NCI-H2196 (cell line): ENCODE data around the gene EPHB4.

Experiments
- DNase-seq: peaks from one replicate; lab custom pipeline; 2025; ENCODE audit not compliant: unreplicated experiment; lab: John Stamatoyannopoulos, UW

EPHB4 gene

GRCh38 chr7:100854146-100854895 lies 27.0 kb upstream of the EPHB4 start:
- DNase-seq = no peak

DNA sequence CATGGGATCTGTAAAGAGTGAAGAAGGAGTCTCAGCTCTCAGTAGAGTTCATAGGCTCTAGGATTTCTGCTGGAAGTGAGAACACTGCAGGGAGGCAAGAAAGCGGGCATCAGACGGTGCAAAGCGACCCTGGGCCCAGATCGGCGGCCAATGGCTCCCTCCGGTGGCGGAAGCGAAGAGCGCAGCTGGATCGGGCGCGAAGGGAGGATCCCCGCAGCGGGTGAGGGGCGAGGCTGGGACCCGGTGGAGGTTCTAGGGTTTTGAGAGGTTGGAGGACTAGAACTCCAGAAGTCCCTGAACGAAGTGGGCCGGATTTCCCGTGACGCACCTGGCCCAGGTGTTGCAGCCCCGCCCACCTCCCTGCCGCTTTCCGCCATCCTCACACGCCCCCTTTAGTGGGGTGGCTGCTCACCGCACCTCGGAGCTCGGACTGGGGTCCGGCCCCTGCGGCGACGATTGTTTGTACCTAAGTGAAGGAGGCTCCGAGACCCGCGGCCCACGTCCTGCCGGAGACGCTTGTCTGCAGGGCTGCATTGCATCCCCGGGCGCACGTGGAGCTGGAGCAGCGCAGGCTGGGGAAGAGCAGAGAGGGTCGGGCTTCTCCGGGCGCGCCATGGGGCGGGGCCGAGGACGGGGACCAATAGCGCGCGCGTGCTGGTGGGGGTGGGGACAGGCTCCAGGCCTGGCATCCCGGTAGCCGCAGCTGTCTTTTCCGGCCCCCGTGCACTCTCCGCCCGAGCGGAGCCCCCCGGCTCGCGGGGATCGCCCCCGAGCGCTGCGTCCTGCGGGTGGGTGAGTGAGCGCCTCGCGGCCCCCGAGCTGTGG lies 24.9 kb upstream of the EPHB4 start, which contains the start of gene SLC12A9:
Gene SLC12A9 (plus strand): TSS at position 666 of the 825 bp plus-strand sequence. CDS start 1,485 bp downstream, outside the sequence.
- peak; percentile 91 for DNase-seq

GRCh38 chr7:100847360-100847759 lies 20.0 kb upstream of the EPHB4 start:
- DNase-seq = no peak

DNA sequence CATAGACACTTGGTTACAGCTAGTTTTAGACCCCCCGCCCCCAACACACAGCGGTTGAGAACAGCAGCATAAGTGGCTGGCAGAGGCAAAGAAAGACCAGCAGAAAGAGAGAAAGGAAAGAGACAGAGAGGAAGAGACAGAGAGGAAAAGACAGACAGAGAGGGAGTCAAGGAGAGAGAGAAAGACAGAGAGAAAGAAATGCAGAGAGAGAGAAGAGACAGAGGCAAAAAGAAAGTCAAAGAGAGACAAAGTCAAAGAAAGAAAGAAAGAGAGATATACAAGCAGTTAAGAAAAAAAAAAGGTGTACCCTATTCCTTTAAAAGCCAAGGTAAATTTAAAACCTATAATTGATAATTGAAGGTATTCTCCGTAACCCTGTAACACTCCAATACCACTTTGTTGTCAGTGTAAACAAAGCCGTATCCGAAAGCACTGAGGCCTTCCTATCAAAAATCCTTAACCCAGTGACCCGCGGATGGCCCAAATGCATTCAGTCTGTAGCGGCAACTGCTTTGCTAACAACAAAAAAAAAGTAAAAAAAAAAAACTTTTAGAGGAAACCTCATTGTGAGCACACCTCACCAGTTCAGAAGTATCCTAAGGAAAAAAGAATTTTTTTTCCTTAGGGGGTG lies 13.3 kb upstream of the EPHB4 start:
- no peak for DNase-seq

DNA sequence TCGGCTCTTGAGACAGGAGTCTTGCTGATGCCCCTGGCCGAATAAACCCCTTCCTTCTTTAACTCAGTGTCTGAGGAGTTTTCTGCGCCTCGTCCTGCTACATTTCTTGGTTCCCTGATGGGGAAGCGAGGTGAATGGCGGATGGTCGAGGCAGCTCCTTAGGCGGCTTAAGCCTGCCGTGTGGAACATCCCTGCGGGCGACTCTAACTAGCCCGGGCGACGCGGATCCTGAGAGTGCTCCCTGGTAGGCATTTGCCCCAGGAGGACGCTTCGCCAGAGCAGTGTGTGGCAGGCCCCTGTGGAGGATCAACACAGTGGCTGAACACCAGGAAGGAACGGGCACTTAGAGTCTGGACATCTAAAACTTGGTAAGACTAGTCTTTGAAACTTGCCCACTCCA lies 12.0 kb upstream of the EPHB4 start:
- DNase-seq = no peak

GRCh38 chr7:100837099-100837836 lies 9.9 kb upstream of the EPHB4 start:
- peak; percentile 89 for DNase-seq

- DNase-seq = no peak
Measured at GRCh38 chr7:100836812-100837098, 9.4 kb upstream of the EPHB4 start.

- DNase-seq = peak; percentile 36
Measured at GRCh38 chr7:100835903-100836811, 8.8 kb upstream of the EPHB4 start.

- DNase-seq = no peak
Measured at GRCh38 chr7:100832281-100832633, 4.9 kb upstream of the EPHB4 start.

DNA sequence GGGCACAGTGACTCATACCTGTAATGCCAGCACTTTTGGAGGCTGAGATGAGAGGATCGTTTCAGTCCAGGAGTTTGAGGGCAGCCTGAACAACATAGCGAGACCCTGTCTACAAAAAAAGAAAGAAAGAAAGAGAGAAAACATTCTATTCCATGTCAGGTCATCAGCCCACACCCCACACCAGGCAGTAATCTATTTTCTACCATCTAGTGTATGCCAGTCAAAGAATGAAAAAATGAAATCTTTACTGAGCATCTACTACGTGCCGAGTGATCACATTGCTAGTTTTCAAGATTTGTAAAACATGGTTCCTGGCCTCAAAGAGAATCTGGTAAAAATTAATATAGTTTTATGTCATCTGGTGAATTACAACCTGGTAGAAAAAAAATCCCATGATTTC lies 3.1 kb upstream of the EPHB4 start:
- DNase-seq = no peak

GRCh38 chr7:100829150-100829716 lies 1.9 kb upstream of the EPHB4 start:
- no peak for DNase-seq

DNA sequence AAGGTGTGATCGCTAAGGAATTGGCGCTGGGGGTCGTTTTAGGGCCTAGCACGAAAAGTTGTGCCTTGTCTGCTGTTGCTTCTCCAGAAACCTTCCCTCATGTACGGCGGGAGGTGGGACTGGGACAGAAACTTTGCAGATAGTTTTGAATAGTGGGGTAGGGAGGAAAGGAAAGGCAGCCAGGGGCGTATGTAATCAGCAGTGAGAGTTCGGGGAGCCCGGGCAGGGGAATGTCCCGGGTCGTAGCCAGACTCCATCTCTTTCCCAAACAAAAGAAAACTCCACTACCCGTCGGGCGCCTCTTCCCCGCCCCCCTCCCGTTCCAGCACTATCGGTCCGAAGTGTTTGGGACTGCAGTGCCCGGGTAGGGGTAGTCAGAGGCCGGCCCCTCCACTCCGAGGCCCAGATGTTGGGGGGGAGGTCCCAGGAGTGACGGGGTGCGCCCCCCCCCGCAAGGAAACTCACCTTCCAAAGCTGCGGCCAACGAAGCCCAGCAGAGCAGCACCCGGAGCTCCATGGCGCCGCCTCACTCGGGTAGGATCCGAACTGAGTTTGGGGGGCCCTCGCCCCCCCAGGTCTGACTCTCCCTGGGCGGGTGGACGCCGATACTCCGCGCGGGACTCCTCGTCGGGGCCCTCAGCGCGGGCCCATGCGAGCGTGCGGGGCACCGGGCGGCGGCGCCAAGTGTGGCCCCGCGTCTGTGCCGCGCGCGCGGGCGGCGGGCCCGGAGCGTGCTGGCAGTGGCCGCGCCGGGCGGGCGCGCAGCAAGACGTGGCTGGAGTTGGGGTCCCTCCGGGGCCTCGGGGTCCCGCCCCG lies 601 bp downstream of the EPHB4 start:
- no peak for DNase-seq

DNA sequence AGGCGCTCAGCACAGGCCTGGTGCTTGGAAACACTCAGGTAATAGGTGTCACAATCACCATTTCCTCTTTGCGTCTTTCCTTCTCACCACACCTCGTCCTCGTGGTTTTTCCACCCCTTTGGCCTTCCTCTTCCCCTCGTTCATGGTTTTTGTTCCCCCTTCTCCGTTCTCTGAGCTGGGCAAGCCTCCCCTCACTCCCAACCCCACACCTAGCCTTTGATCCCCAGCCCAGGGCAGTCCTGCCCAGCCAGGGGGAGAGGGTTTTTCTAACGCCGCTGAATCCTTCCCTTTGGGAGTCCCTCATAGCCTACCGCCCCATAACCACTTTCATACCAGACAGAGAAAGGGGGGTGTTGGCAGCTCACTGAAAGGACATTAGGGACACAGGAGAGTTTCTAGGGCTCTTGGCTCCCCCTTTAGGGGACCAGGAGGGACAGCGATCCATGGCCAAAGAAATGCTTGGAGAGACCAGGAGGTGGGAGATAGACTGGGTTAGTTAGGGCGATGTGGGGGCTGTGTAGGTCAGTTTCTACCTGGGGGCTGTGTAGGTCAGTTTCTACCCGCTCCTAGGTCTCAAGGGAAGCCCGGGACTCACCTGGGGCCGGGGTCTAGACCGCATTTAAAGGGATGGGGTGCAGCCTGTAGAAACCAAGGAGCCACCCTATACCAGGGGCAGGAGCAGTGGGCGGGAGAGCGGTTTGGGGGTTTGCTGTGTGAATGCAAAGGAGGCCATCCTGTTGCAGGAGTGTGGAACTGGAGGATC lies 1.4 kb downstream of the EPHB4 start:
- peak; percentile 20 for DNase-seq

GRCh38 chr7:100825215-100825671 lies 2.1 kb downstream of the EPHB4 start:
- DNase-seq = no peak

GRCh38 chr7:100824499-100825214 lies 2.7 kb downstream of the EPHB4 start:
- DNase-seq = no peak

DNA sequence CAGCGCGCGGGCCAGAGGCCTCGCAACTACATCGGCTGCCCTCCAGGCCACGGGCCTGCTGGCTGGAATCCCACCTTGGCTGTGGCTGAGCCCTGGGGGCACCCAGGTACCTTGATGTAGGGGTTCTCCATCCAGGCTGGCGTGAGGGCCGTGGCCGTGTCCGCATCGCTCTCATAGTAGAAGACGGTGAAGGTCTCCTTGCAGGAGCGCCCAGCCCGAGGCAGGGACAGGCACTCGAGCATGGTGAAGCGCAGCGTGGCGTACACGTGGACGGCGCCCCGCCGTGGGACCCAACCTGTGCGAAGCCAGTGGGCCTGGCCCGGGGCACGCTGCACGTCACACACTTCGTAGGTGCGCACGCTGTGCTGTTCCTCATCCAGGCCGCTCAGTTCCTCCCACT lies 3.8 kb downstream of the EPHB4 start:
- DNase-seq = no peak

- DNase-seq = no peak
Measured at GRCh38 chr7:100823140-100823525, 4.2 kb downstream of the EPHB4 start.
